Suppressor macrophage treated with lipopolysaccharide for 1 hour (primary cell): ENCODE measurements around the gene CEP120.

Source experiments
- DNase-seq, 3 donors: peaks; one replicate each; pipeline ENCODE4 v3.0.0-alpha.2; 2020 to 2022

CEP120 gene

DNA sequence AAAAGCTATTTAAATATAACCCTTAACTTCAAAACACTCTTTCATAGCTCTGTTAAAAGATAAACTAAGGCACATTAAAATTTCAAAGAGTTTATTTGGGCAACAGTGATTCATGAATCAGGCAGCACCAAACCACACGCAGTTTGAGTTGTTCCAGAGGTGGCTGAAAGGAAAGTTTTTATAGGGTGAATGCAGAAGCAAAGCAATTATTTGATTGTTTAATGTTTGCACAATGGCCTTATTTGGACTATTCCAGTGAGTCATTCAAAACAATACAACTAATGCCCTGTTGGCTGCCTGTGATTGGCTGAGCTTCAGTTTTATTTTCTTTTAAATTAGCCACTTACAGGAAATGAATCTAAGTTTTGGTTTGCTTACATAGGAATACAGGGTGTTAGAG, 125.3 kb downstream of the CEP120 start:
- DNase-seq: no peak

DNA sequence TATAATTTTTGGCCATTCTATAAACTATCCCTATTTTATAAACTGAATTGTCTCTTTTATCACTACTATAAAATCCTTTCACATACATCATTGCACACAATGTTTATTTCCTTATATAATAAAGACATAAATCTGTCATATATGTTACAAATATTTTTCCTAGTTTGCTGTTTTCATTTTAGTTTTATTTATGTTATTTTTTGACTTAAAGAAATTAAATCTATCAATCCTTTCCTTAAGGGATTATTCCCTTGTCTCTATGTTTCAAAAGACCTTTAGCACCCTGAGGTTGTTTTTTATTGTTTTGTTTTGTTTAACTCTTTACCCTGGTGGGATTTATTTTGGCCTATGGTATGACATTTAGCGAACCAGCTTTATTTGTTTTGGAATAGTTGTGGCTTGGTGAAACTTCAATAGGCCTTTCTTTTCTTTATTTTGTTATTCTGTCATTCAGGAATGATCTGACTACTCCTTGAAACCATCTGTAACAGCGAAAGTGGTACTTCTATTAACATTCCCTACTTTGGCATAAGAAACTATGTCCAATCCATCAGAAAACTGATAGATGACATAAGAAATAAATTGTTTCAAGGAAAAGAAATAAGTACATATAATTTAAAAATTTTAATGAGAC, 125.9 kb downstream of the CEP120 start:
- DNase-seq: no peak
